Ramos (cell line): ENCODE data around the gene BRAT1.
"Not testable (repeated sequence)": the region's sequence is repeated elsewhere in the genome, so short reads cannot be mapped to it uniquely, and the experiment has no call there.

ENCODE experiments used
- in situ Hi-C: fragments of 300-500 bp; cut with MboI; formaldehyde crosslinking; loops from one replicate; pipeline ENCODE4 v1.14.3; 2022; ENCODE audit warnings: low sequenced_read_pairs; ENCODE audit not compliant: unreplicated experiment

The BRAT1 gene

DNA sequence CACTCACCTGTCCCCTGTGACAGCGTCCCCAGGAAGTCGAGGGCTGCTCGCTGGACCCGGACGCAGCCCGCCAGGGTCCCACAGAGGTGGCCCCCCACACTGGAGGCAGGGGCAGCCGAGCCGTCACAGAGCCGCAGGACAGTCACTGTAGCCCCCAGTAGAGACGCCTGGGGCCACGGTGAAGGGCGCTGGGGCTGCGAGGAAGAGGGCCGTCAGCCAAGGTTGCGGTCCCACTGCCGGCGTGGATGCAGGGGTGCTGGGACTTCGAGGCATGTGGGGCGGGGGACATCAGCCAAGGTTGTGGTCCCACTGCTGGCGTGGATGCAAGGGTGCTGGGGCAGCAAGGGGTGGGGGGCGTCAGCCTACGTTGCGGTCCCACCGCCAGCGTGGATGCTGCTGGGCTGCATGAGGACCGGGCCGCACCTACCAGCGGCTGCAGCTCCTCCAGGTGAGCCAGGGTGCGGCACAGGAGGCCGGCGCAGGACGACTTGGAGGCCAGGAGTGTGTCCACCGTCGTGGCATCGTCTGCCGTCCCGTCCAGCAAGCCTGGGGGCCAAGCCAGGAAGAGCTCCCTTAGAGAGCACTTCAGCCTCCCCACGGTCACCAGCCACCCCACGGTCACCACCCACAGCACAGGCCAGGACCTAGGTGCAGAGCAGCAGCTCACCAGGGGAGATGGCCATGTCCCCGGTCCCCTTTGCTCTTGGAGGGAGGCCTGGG is 13.9 kb downstream of the BRAT1 start:
- in situ Hi-C loops: no loop called here

GRCh38 chr7:2540641-2541051 is 14.7 kb downstream of the BRAT1 start:
- in situ Hi-C loops: no loop called here

DNA sequence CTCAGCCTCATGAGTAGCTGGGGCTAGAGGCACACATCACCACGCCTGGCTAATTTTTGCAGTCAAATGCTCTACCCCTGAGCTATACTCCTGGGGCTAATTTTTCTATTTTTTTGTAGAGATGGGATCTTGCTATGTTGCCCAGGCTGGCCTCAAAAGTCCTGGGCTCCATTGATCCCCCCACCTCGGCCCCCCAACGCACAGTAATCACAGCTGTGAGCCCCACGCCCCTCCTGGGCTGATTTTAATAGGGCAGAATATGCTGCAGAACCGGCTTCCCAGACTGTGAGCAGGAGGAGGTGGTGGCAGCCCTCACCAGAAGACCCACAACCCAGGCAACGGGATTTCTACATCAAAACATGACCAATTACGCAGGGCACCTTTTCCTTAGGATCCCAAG is 15.2 kb downstream of the BRAT1 start:
- in situ Hi-C loops: no loop called here

DNA sequence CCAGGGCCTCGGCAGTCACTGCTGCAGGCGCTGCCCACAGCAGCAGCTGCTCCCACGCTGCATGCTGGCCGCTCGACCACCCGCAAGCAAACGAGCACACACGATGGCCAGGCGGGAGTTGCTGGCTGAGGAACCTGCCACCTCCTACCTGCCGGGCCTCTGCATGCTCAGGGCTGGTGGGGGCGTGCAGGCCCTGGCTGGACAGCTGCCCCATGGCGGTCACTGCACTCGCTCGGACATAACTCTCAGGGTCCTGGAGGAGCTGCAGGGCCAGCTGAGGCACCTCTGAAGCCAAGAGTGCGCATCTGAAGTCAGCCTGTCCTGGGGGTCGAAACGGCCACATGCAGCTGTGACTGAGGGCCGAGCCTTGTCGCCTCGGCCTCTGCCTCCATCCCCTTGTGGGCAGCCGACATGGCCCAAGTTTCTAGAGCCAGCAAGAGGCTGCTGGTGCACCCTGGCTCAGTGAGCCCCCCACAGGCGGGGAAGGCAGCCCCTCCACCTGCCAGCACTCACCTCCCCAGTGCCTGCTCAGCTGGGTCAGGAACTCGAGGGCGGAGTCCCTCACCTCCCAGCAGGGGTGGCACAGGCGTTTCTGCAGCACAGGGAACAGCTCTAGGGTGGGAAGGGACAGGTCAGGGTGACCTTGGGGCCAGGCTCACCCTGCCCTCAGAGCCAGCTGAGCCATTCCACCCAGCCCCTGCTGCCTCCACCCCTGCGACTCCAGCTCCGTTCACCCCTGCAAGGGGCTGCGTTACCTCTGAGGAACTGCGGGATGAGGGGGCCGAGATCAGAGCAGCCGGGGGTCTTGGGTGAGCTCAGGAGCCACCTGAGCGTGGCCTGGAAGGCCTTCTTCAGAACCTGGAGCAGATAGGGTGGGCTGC is 16.1 kb downstream of the BRAT1 start:
- in situ Hi-C loops: no loop called here

DNA sequence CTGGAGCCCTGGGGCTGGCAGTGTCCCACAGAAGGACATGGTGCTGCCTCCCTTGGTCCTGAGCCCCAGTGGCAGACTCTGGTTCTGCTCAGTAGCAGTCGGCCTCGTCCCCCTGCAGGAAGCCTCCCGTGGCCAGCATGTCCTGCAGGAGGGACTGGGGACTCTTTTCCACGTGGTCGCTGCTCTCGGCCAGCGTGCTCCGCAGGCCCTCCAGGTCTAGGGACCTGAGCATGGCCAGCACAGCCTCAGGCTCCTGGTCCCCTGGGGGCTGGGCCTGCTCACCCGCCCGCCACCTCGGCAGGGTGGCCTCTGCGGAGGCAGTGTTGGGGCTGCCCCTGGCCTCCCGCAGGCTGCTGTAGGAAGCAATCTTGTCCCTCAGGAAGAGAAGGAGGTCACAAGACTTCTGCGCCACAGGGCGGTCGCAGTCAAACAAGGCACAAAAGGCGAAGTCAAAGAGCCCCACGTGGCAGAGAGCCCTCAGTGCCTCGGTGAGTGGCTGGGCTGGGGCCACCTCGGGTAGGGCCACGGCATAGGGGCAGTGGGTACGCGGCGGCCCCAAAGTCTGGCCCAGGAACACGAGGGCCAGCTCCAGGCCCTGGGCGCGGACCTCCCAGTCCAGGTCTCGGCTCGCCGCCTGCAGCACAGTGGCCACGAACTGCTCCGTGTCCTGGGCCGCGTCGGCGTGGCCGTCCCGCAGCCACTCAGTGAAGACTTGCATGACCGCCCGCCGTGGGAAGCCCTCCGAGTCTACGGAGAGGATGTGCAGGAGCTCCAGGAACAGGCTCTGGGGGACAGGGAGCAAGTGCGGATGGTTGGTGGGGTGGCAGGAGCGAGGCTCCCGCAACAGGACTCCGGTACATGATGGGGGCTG is 17.1 kb downstream of the BRAT1 start:
- in situ Hi-C loops: no loop called here

DNA sequence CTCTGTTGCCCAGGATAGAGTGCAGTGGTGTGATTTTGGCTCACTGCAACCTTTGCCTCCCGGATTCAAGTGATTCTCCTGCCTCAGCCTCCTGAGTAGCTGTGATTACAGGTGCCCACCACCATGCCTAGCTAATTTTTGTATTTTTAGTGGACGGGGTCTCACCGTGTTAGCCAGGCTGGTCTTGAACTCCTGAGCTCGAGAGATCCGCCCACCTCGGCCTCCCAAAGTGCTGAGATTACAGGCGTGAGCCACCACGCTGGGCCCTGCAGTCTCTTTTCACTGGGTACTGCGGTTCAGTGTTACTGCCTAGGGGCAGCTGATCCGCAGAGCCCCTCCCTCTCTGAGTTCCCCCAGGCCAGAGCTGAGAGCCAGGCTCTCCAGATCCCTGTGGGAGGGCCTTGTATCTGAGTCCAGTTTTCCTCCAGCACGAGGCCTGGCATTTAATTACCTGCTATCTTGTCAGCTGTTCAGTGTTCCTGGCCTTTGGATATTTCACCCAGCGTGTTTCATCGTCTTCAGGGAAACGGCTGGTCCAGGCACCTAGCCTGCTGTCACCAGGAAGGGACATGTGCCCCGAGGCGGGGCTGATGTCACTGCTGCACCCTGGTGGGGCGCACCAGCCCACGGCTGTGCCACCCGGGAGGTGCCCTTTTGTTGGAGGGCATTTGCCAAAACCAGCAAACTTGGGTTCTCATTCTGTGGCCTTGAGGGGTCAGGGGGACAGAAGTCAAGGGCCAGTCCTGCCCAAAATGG is 19.3 kb downstream of the BRAT1 start:
- in situ Hi-C loops: not testable (repeated sequence)

DNA sequence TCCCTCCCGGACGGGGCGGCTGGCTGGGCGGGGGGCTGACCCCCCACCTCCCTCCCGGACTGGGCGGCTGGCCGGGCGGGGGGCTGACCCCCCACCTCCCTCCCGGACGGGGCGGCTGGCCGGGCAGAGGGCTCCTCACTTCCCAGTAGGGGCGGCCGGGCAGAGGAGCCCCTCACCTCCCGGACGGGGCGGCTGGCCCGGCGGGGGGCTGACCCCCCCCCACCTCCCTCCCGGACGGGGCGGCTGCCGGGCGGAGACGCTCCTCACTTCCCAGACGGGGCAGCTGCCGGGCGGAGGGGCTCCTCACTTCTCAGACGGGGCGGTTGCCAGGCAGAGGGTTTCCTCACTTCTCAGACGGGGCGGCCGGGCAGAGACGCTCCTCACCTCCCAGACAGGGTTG is 21.1 kb downstream of the BRAT1 start:
- in situ Hi-C loops: not testable (repeated sequence)

DNA sequence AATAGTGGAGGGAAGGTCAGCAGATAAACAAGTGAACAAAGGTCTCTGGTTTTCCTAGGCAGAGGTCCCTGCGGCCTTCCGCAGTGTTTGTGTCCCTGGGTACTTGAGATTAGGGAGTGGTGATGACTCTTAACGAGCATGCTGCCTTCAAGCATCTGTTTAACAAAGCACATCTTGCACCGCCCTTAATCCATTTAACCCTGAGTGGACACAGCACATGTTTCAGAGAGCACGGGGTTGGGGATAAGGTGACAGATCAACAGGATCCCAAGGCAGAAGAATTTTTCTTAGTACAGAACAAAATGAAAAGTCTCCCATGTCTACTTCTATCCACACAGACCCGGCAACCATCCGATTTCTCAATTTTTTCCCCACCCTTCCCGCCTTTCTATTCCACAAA is 21.8 kb downstream of the BRAT1 start:
- in situ Hi-C loops: not testable (repeated sequence)

- in situ Hi-C loops: not testable (repeated sequence)
These were observed 22.5 kb downstream of the BRAT1 start for GRCh38 chr7:2532816-2533215.

DNA sequence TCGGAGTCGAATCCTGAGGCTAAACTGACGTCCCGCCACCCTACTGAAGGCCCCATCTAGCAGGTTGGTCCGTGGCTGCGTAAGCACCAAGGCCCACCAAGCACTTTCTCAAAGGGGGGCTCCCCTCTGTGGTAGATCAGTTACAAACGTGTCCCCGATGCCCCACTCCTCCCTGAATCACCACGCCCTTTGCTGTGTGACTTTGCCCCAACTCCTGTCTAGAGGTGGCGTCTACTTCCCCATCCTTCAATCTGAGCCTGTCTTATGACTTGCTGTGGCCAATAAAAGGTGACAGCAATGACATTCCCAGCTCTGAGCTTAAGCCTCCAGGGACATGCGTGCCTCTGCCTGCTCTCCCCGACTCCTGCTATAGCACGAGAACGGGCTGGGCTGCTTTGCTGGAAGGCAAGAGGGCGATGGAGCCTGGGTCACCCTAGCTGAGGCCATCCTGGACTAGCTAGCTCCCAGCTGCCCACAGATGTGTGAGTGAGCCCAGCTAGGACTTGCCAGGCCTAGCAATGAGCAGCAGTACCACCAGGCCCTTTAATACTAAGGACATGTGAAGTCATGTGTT is 23.0 kb downstream of the BRAT1 start:
- in situ Hi-C loops: not testable (repeated sequence)

DNA sequence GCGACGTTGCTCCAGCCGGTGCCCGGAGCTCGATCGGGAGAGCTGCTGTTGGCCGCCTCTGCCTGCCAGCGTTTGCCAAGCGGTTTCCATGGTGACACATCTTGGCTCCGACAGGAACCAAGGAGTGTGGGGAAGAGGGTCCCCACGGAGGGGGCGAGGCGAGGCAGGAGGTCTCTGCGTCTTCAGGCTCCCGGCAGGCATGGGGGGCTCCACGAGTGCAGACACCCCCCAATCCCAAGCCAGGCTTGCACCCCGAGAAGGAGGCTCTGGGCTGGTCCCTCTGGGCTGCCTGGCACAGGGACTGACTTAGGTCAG is 23.6 kb downstream of the BRAT1 start:
- in situ Hi-C loops: not testable (repeated sequence)

DNA sequence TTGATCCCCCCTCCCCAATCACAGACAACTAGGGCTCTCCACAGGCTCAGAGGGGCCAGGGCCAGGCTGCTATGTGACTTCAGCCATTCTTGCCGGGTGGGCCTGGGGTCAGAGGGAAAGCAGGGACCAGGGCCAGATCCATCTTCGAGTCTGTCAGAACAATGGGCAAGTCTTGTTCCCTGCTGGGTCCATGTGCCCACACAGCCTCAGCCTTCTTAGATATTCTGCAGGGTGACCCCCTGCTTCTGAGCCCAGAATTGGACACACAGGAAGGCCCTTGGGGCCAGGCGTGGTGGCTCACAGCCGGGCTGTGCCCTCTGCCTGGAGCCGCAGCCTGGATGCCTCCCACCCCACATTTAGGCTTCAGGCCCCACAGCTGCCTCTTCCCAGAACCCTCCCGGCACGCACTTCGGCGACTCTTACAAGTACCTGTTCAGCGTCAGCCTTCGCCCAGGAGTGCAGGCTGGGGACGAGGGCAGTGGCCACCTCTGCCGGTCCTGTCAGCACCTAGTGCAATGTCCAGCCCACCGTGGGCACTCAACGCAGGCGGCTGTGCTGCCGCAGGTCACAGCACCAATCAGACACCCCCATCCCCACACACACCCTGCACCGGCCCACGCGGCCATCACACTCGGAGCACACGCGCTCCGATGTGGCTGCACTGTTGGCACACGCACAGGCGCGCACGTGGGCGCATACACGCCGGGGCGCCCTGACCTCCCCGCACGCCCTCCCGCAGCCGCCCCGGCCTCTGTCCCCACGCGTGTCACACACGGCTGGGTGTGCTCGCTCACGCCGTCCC is 24.1 kb downstream of the BRAT1 start:
- in situ Hi-C loops: not testable (repeated sequence)

- in situ Hi-C loops: no loop called here
These were observed 25.0 kb downstream of the BRAT1 start for GRCh38 chr7:2530071-2530987.

GRCh38 chr7:2529161-2530070 is 25.9 kb downstream of the BRAT1 start:
- in situ Hi-C loops: no loop called here

DNA sequence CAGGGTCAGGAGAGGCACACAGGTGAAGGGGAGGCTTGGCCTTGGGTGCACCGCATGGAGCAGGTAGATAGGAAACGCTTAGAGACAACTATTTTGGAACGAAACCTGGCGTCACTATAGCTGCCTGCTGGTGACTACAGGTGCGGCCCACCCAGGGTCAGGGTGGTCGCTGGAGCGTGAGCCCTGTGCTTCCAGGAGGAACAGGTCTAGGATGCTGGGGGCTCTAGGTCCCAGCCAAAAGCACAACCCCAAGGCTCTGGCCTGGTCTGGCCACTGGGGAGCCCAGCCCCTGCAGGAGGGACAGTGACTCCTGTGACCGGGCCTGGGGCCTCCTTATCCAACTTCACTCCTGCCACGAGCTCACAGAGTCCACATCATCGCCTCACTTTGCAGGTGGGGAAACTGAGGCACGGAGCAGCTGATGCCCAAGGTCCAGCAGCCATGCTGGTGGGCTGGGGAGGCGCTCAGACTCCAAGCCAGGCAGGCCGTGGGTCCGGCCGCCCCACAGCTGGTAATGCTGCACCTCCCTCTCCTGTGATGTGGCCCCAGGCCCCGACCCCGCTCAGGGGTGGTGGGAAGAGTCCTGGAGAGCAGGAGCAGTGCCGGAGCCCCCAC is 26.7 kb downstream of the BRAT1 start:
- in situ Hi-C loops: no loop called here
